NT2/D1 (cell line): ENCODE measurements around the gene FAM163A.

Experiments
- DNase-seq: peaks from one replicate; pipeline ENCODE4 v3.0.0-alpha.2; 2011; ENCODE audit warnings: low read depth, low spot score
- H3K27me3 ChIP-seq: 2 replicates; pipeline ENCODE4 v1.6.0; 2011; ENCODE audit warnings: mild to moderate bottlenecking; ENCODE audit not compliant: insufficient read length, insufficient read depth
- H3K36me3 ChIP-seq: 2 replicates; pipeline ENCODE4 v1.6.1; 2011; ENCODE audit warnings: mild to moderate bottlenecking, low read length, mixed read lengths; ENCODE audit not compliant: insufficient read depth, insufficient read length
- H3K4me1 ChIP-seq: 2 replicates; pipeline ENCODE4 v1.5.1; 2011; ENCODE audit not compliant: insufficient read depth, insufficient read length
- H3K4me3 ChIP-seq: 2 replicates; pipeline ENCODE4 v1.5.1; 2011; ENCODE audit warnings: low read depth; ENCODE audit not compliant: insufficient read length
- H3K9ac ChIP-seq: 2 replicates; pipeline ENCODE4 v1.6.0; 2011; ENCODE audit warnings: low read depth; ENCODE audit not compliant: insufficient read length
- H3K9me3 ChIP-seq: 2 replicates; pipeline ENCODE4 v1.5.1; 2011; ENCODE audit warnings: mild to moderate bottlenecking, low read length; ENCODE audit not compliant: insufficient read depth
- SUZ12 ChIP-seq: IDR thresholded peaks from 2 replicates; pipeline ENCODE4 v1.6.1; 2011; ENCODE audit not compliant: insufficient read length, insufficient read depth; ENCODE audit errors: extremely low read depth
- YY1 ChIP-seq: IDR thresholded peaks from 2 replicates; pipeline ENCODE4 v1.6.1; 2011; ENCODE audit not compliant: insufficient read length, insufficient read depth
- ZNF274 ChIP-seq: IDR thresholded peaks from 2 replicates; pipeline ENCODE4 v1.6.1; 2011; ENCODE audit warnings: mild to moderate bottlenecking, low read depth, low read length

FAM163A gene

GRCh38 chr1:179810367-179810715 lies 67.2 kb downstream of the FAM163A start:
- no peaks in the 10 kb centered on the region for H3K36me3 ChIP-seq
- no peak overlapping the region for H3K4me3 ChIP-seq
- H3K9me3 ChIP-seq: no peaks in the 10 kb centered on the region
- no peak for DNase-seq
- H3K27me3 ChIP-seq: peaks cover 3% of the 10 kb centered on the region
- H3K9ac ChIP-seq: no peak overlapping the region
- H3K4me1 ChIP-seq: peaks cover 28% of the 10 kb centered on the region
- TF ChIP-seq ZNF274 (no peak), SUZ12 (no peak), YY1 (no peak)

GRCh38 chr1:179812501-179813292 lies 69.6 kb downstream of the FAM163A start:
- no peak for DNase-seq
- no peak overlapping the region for H3K9ac ChIP-seq
- TF ChIP-seq SUZ12 (no peak), YY1 (no peak), ZNF274 (no peak)
- H3K9me3 ChIP-seq: no peaks in the 10 kb centered on the region
- H3K4me1 ChIP-seq: peaks cover 32% of the 10 kb centered on the region
- no peaks in the 10 kb centered on the region for H3K36me3 ChIP-seq
- H3K27me3 ChIP-seq: peaks cover 26% of the 10 kb centered on the region
- H3K4me3 ChIP-seq: no peak overlapping the region

- DNase-seq: no peak
- Histone ChIP-seq H3K36me3 (no peaks in the 10 kb centered on the region), H3K27me3 (peaks cover 26% of the 10 kb centered on the region), H3K4me1 (peaks cover 39% of the 10 kb centered on the region), H3K9me3 (no peaks in the 10 kb centered on the region), H3K9ac (peak overlapping the region; percentile 23), H3K4me3 (no peak overlapping the region)
- TF ChIP-seq YY1: no peak
- TF ChIP-seq SUZ12: no peak
- TF ChIP-seq ZNF274: no peak
Observed at GRCh38 chr1:179813626-179814545, 70.8 kb downstream of the FAM163A start.

GRCh38 chr1:179814546-179814838 lies 71.4 kb downstream of the FAM163A start:
- H3K4me1 ChIP-seq: peaks cover 37% of the 10 kb centered on the region
- H3K27me3 ChIP-seq: peaks cover 26% of the 10 kb centered on the region
- TF ChIP-seq SUZ12 (no peak), YY1 (no peak), ZNF274 (no peak)
- H3K9me3 ChIP-seq: no peaks in the 10 kb centered on the region
- DNase-seq: peak; percentile 25
- no peaks in the 10 kb centered on the region for H3K36me3 ChIP-seq
- peak overlapping the region; percentile 42 for H3K9ac ChIP-seq
- H3K4me3 ChIP-seq: peak overlapping the region; percentile 19

- Histone ChIP-seq H3K4me3 (no peak overlapping the region), H3K36me3 (no peaks in the 10 kb centered on the region), H3K4me1 (peaks cover 34% of the 10 kb centered on the region), H3K9me3 (no peaks in the 10 kb centered on the region), H3K27me3 (peaks cover 26% of the 10 kb centered on the region), H3K9ac (no peak overlapping the region)
- no peak for DNase-seq
- no peak for TF ChIP-seq ZNF274
- TF ChIP-seq YY1: no peak
Observed at GRCh38 chr1:179815641-179816040, 72.5 kb downstream of the FAM163A start.

- no peak for TF ChIP-seq ZNF274
- no peak for TF ChIP-seq SUZ12
- TF ChIP-seq YY1: no peak
- DNase-seq: no peak
- Histone ChIP-seq H3K4me1 (peaks cover 34% of the 10 kb centered on the region), H3K27me3 (peaks cover 27% of the 10 kb centered on the region), H3K9ac (no peak overlapping the region), H3K36me3 (no peaks in the 10 kb centered on the region), H3K4me3 (no peak overlapping the region), H3K9me3 (no peaks in the 10 kb centered on the region)
Observed at GRCh38 chr1:179816196-179816960, 73.3 kb downstream of the FAM163A start.

- no peak for TF ChIP-seq ZNF274
- no peak for TF ChIP-seq SUZ12
- TF ChIP-seq YY1: no peak
- peaks cover 29% of the 10 kb centered on the region for H3K27me3 ChIP-seq
Observed at GRCh38 chr1:179817056-179817455, 74.0 kb downstream of the FAM163A start.

More at GRCh38 chr1:179817056-179817455, 74.0 kb downstream of the FAM163A start:
- H3K9me3 ChIP-seq: no peaks in the 10 kb centered on the region
- peaks cover 34% of the 10 kb centered on the region for H3K4me1 ChIP-seq
- no peak for DNase-seq
- no peaks in the 10 kb centered on the region for H3K36me3 ChIP-seq
- H3K9ac ChIP-seq: no peak overlapping the region
- H3K4me3 ChIP-seq: no peak overlapping the region
